Breast epithelium (tissue), 4 donors: Measurements from ENCODE around the gene MBD1. TPM values are rescaled to one million over a fixed set of nuclear protein-coding genes. Genes with fewer than 3 reads are reported as not detected.

Experiments used
- DNase-seq, 2 donors: peaks; one replicate each; pipeline ENCODE4 v3.0.0-alpha.2; 2019; ENCODE audit warnings: low spot score in 2 of 2
- H3K27ac ChIP-seq, 2 donors: fragments of 200-600 bp; sonication (generic) in 1 of 2; one replicate each; pipeline ENCODE4 v1.5.1; 2016 to 2019; ENCODE audit warnings: mild to moderate bottlenecking in 1 of 2
- H3K27me3 ChIP-seq, 2 donors: fragments of 200-600 bp; sonication (generic) in 1 of 2; one replicate each; pipeline versions ENCODE4 v1.5.1 to v1.6.0; 2017 to 2019; ENCODE audit warnings: control low read depth in 1 of 2, mild to moderate bottlenecking in 1 of 2
- H3K36me3 ChIP-seq: fragments of 200-600 bp; one replicate; pipeline ENCODE4 v1.5.1; 2019
- H3K4me1 ChIP-seq, 2 donors: fragments of 200-600 bp; sonication (generic); one replicate each; pipeline ENCODE4 v1.5.1; 2016 to 2019; ENCODE audit warnings: control low read depth in 1 of 2
- H3K4me3 ChIP-seq, 3 donors: fragments of 200-600 bp; sonication (generic); 1 replicate in 2 of 3; 2 replicates in 1 of 3; pipeline ENCODE4 v1.5.1; 2016 to 2019; ENCODE audit warnings: mild to moderate bottlenecking in 3 of 3, moderate library complexity in 2 of 3
- H3K9me3 ChIP-seq, 2 donors: fragments of 200-600 bp; sonication (generic) in 1 of 2; one replicate each; pipeline ENCODE4 v1.5.1; 2016 to 2019; ENCODE audit warnings: control low read depth in 1 of 2
- POLR2A ChIP-seq: fragments of 450-650 bp; IDR thresholded peaks from one replicate; pipeline ENCODE4 v1.6.1; 2016; ENCODE audit warnings: antibody characterized with exemption, mild to moderate bottlenecking, moderate library complexity
- POLR2AphosphoS5 ChIP-seq, 3 donors: sonication (generic); formaldehyde crosslinking; IDR thresholded peaks; one replicate each; pipeline ENCODE4 v1.6.1; 2017; ENCODE audit warnings: antibody characterized with exemption in 3 of 3
- intact Hi-C: fragments of 100-400 bp; cut with DNase I; formaldehyde crosslinking; loops from one replicate; pipeline ENCODE4 v1.15.1; 2023; ENCODE audit warnings: low total_unique reads
- total RNA-seq, 3 donors: library from RNA; depleted of rRNA; stranded (reverse); fragments of >200 nt; gene quantifications; one replicate each; pipeline ENCODE4 v1.1.0, GENCODE V29; 2016
- TF ChIP-seq, protein P1 (sequence below), 3 donors: fragments of 450-650 bp; IDR thresholded peaks; one replicate each; pipeline ENCODE4 v1.5.1; 2016 to 2017; ENCODE audit warnings: antibody characterized with exemption in 3 of 3, mild to moderate bottlenecking in 3 of 3, moderate library complexity in 3 of 3

Gene MBD1
- total RNA-seq, 3 donors from 2014 or later: 51.2 to 82.3 (median 71.1) TPM

GRCh38 chr18:50268022-50268747 is 13.1 kb downstream of the MBD1 start:
- peak; percentile 67 to 80 for DNase-seq
- no peaks in the 10 kb centered on the region for H3K9me3 ChIP-seq
- TF ChIP-seq POLR2A (no peak), POLR2AphosphoS5 (IDR thresholded peaks at IDR 0.05) (peak in 1 of 3 donors; percentile 15)
- TF ChIP-seq, protein P1, sequence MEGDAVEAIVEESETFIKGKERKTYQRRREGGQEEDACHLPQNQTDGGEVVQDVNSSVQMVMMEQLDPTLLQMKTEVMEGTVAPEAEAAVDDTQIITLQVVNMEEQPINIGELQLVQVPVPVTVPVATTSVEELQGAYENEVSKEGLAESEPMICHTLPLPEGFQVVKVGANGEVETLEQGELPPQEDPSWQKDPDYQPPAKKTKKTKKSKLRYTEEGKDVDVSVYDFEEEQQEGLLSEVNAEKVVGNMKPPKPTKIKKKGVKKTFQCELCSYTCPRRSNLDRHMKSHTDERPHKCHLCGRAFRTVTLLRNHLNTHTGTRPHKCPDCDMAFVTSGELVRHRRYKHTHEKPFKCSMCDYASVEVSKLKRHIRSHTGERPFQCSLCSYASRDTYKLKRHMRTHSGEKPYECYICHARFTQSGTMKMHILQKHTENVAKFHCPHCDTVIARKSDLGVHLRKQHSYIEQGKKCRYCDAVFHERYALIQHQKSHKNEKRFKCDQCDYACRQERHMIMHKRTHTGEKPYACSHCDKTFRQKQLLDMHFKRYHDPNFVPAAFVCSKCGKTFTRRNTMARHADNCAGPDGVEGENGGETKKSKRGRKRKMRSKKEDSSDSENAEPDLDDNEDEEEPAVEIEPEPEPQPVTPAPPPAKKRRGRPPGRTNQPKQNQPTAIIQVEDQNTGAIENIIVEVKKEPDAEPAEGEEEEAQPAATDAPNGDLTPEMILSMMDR (IDR thresholded peaks at IDR 0.05): peak; percentile 65 to 74 (median 66)
- no peaks in the 10 kb centered on the region for H3K27me3 ChIP-seq
- H3K27ac ChIP-seq: peak overlapping the region; percentile 80 to 92
- H3K4me1 ChIP-seq: peaks cover 0 to 2% of the 10 kb centered on the region in 2 donors
- H3K36me3 ChIP-seq: peaks cover 13% of the 10 kb centered on the region
- peak overlapping the region; percentile 52 to 81 (median 64) for H3K4me3 ChIP-seq
- intact Hi-C loops: no loop called here

GRCh38 chr18:50266248-50266704 is 15.0 kb downstream of the MBD1 start, which contains the start of gene CFAP53:
TSS of gene CFAP53 (minus strand) at chr18:50266495. CDS start at chr18:50266404, 91 bp downstream.
- peak within 1 kb of the TSS; percentile 58 to 78 (median 75) for H3K4me3 ChIP-seq
- peaks cover 0 to 2% of the 10 kb centered on the region in 2 donors for H3K4me1 ChIP-seq
- TF ChIP-seq, protein P1 (IDR thresholded peaks at IDR 0.05): no peak
- peak; percentile 19 for TF ChIP-seq POLR2A
- peak in 1 of 3 donors; percentile 47 for TF ChIP-seq POLR2AphosphoS5 (IDR thresholded peaks at IDR 0.05)
- H3K9me3 ChIP-seq: no peaks in the 10 kb centered on the region
- H3K36me3 ChIP-seq: peaks cover 5% of the 10 kb centered on the region
- H3K27ac ChIP-seq: peak within 1 kb of the TSS; percentile 54 to 70
- DNase-seq: peak; percentile 81 to 86
- no peaks in the 10 kb centered on the region for H3K27me3 ChIP-seq
- intact Hi-C loops: no loop called here

- DNase-seq: no peak
- H3K4me3 ChIP-seq: no peak overlapping the region
- intact Hi-C loops: no loop called here
- no peak overlapping the region for H3K27ac ChIP-seq
- TF ChIP-seq, protein P1 (IDR thresholded peaks at IDR 0.05): no peak
- TF ChIP-seq POLR2AphosphoS5 (IDR thresholded peaks at IDR 0.05): no peak
- TF ChIP-seq POLR2A: no peak
- no peaks in the 10 kb centered on the region for H3K27me3 ChIP-seq
- H3K9me3 ChIP-seq: no peaks in the 10 kb centered on the region
- H3K36me3 ChIP-seq: no peaks in the 10 kb centered on the region
- H3K4me1 ChIP-seq: peaks cover 0 to 2% of the 10 kb centered on the region in 2 donors
Measured at GRCh38 chr18:50262977-50263376, 18.3 kb downstream of the MBD1 start.

DNA sequence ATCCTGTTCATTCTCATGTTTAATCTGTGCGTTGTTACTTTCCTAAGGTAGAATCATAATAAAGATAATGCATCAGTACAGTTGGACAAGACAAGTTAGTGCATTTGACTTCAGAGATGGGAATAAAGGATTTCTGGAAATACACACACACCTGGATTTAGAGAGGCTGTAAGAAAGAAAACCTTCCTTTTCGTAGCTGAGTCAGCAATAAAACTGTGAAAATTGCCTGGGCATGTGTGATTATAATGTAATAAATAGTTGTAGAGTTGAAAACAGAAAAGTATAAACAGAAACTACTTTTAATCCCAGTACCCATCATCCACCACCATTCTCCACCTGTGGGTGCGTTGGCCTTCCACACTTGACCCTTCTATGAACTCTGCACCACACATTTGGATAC is 30.4 kb downstream of the MBD1 start:
- no peak for TF ChIP-seq POLR2A
- TF ChIP-seq POLR2AphosphoS5 (IDR thresholded peaks at IDR 0.05): no peak
- TF ChIP-seq, protein P1 (IDR thresholded peaks at IDR 0.05): no peak
- intact Hi-C loops: no loop called here
- Histone ChIP-seq H3K9me3 (no peaks in the 10 kb centered on the region), H3K36me3 (no peaks in the 10 kb centered on the region), H3K4me1 (no peaks in the 10 kb centered on the region), H3K27me3 (no peaks in the 10 kb centered on the region), H3K4me3 (no peak overlapping the region), H3K27ac (no peak overlapping the region)
- no peak for DNase-seq

DNA sequence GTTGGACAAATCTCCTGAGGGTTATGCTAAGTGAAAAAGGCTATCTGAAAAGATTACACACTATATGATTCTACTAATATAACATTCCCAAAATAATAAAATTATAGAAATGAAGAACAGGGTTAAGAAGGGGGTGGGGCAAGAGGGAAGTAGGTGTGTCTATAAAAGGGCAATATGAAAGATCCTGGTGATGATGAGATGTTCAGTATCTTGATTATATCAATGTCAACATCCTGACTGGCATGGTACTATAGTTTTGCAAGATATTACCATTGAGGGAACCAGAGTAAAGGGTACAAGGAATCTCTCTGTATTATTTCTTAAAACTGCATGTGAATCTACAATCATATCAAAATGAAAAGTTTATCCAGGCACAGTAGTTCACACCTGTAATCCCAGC is 31.7 kb downstream of the MBD1 start:
- Histone ChIP-seq H3K27ac (no peak overlapping the region), H3K4me3 (no peak overlapping the region), H3K36me3 (no peaks in the 10 kb centered on the region), H3K4me1 (no peaks in the 10 kb centered on the region), H3K9me3 (no peaks in the 10 kb centered on the region), H3K27me3 (no peaks in the 10 kb centered on the region)
- TF ChIP-seq POLR2AphosphoS5 (IDR thresholded peaks at IDR 0.05) (no peak), POLR2A (no peak)
- TF ChIP-seq, protein P1 (IDR thresholded peaks at IDR 0.05): no peak
- DNase-seq: no peak
- intact Hi-C loops: no loop called here
